B cell (primary cell): ENCODE results near the gene SIRT7. TPM values are rescaled to one million over a fixed set of nuclear protein-coding genes. Genes with fewer than 3 reads are reported as not detected.

Source experiments
- ATAC-seq: fragments of 200-7000 bp; cut with Tn5 transposase; one replicate; pipeline ENCODE4 v1.10.0; 2021; ENCODE audit warnings: low read depth, mild to moderate bottlenecking, moderate number of reproducible peaks, moderate library complexity
- CTCF ChIA-PET: fragments of 350-600 bp; sonication (Branson Sonifier 250); formaldehyde crosslinking; loops from one replicate; lab custom pipeline; 2021; ENCODE audit warnings: antibody characterized with exemption, inconsistent platforms; lab: Charles Lee
- POLR2A ChIA-PET: fragments of 350-600 bp; sonication (Branson Sonifier 250); formaldehyde crosslinking; loops from one replicate; lab custom pipeline; 2021; ENCODE audit warnings: antibody characterized with exemption; lab: Charles Lee
- DNase-seq: peaks from one replicate; pipeline ENCODE4 v3.0.0; 2013
- H2AFZ ChIP-seq: 2 replicates; pipeline ENCODE4 v1.6.1; 2012; ENCODE audit warnings: mild to moderate bottlenecking, low read depth, low read length; ENCODE audit not compliant: insufficient read depth, poor library complexity, severe bottlenecking
- H3K27ac ChIP-seq, 2 donors: 1 replicate in 1 of 2; 2 replicates in 1 of 2; pipeline ENCODE4 v1.5.1; 2012 to 2013; ENCODE audit warnings: low read length in 2 of 2, mild to moderate bottlenecking in 2 of 2, moderate library complexity in 1 of 2
- H3K27me3 ChIP-seq, 4 experiments: fragments of 200-600 bp in 1 of 4; sonication (generic) in 1 of 4; replicated peaks in 1 of 4; 1 replicate in 2 of 4; 2 replicates in 2 of 4; pipeline versions ENCODE4 v1.6.1 to v1.7.0; 2013 to 2016; ENCODE audit warnings: low read length in 3 of 4, mild to moderate bottlenecking in 2 of 4, mixed read lengths in 1 of 4, moderate library complexity in 1 of 4; ENCODE audit not compliant: insufficient read depth in 4 of 4, control insufficient read depth in 3 of 4; ENCODE audit errors: control extremely low read depth in 1 of 4
- H3K36me3 ChIP-seq, 2 experiments: replicated peaks in 1 of 2; 1 replicate in 1 of 2; 2 replicates in 1 of 2; pipeline versions ENCODE4 v1.6.1 to v1.7.1; 2013; ENCODE audit warnings: low read length in 1 of 2; ENCODE audit not compliant: insufficient read depth in 2 of 2, control insufficient read depth in 1 of 2; ENCODE audit errors: control extremely low read depth in 1 of 2, extremely low read depth in 1 of 2
- H3K4me1 ChIP-seq, 2 donors: fragments of 200-600 bp in 1 of 2; sonication (generic) in 1 of 2; 1 replicate in 1 of 2; 2 replicates in 1 of 2; pipeline versions ENCODE4 v1.5.1 to v1.6.1; 2013 to 2017; ENCODE audit warnings: low read length in 2 of 2; ENCODE audit not compliant: control insufficient read depth in 2 of 2, insufficient read depth in 2 of 2
- H3K4me2 ChIP-seq: replicated peaks from 2 replicates; pipeline ENCODE3; 2012; ENCODE audit warnings: mild to moderate bottlenecking, low read depth, low read length; ENCODE audit not compliant: poor library complexity, severe bottlenecking
- H3K4me3 ChIP-seq, 5 experiments: fragments of 200-600 bp in 1 of 5; sonication (generic) in 1 of 5; 1 replicate in 3 of 5; 2 replicates in 2 of 5; pipeline versions ENCODE4 v1.5.1 to v1.7.0; 2011 to 2016; ENCODE audit warnings: low read length in 4 of 5, mild to moderate bottlenecking in 4 of 5, low read depth in 2 of 5, control low read depth in 1 of 5, moderate library complexity in 1 of 5; ENCODE audit not compliant: insufficient read depth in 1 of 5; ENCODE audit errors: control extremely low read depth in 1 of 5, extremely low read depth in 1 of 5
- H3K79me2 ChIP-seq: fragments of 200-600 bp; sonication (generic); one replicate; pipeline ENCODE4 v1.6.0; 2016; ENCODE audit warnings: low read length; ENCODE audit not compliant: control insufficient read depth, insufficient read depth
- H3K9ac ChIP-seq: fragments of 200-600 bp; sonication (generic); 2 replicates; pipeline ENCODE4 v1.6.1; 2017; ENCODE audit warnings: mild to moderate bottlenecking, low read length, moderate library complexity
- H3K9me3 ChIP-seq, 3 donors: one replicate each; pipeline versions ENCODE4 v1.6.1 to v1.7.1; 2013; ENCODE audit warnings: low read length in 2 of 3; ENCODE audit not compliant: control insufficient read depth in 2 of 3, insufficient read depth in 1 of 3; ENCODE audit errors: control extremely low read depth in 1 of 3
- H4K20me1 ChIP-seq: 2 replicates; pipeline ENCODE4 v1.6.0; 2012; ENCODE audit warnings: mild to moderate bottlenecking, low read length; ENCODE audit not compliant: insufficient read depth, control insufficient read depth, poor library complexity, severe bottlenecking
- H3K27ac Mint-ChIP-seq: one replicate; pipeline ENCODE4 v1.8.0; 2021; ENCODE audit warnings: mixed read lengths
- H3K27me3 Mint-ChIP-seq: one replicate; pipeline ENCODE4 v1.8.0; 2021; ENCODE audit warnings: mixed read lengths
- H3K4me1 Mint-ChIP-seq: one replicate; pipeline ENCODE4 v1.8.0; 2021; ENCODE audit warnings: mixed read lengths
- H3K4me3 Mint-ChIP-seq: one replicate; pipeline ENCODE4 v1.8.0; 2021; ENCODE audit warnings: mixed read lengths
- H3K9me3 Mint-ChIP-seq: one replicate; pipeline ENCODE4 v1.8.0; 2022; ENCODE audit warnings: mixed read lengths; ENCODE audit not compliant: insufficient read depth
- EZH2 ChIP-seq: IDR thresholded peaks from 2 replicates; pipeline ENCODE4 v1.6.1; 2012; ENCODE audit warnings: borderline replicate concordance, low read depth, mild to moderate bottlenecking, moderate library complexity, low read length; ENCODE audit not compliant: insufficient read depth, poor library complexity, severe bottlenecking
- WGBS: methylation state at CpG from one replicate; pipeline ENCODE4 v1.1.5; 2013; ENCODE audit warnings: missing lambda C conversion rate; ENCODE audit not compliant: insufficient coverage; 5-methylcytosine and 5-hydroxymethylcytosine counted together
- intact Hi-C: fragments of 100-400 bp; cut with micrococcal nuclease; formaldehyde crosslinking; loops from one replicate; pipeline ENCODE4 v1.10.0; 2022
- polyA plus RNA-seq: library from polyadenylated mRNA; depleted of rRNA; stranded (reverse); fragments of >200 nt; gene quantifications from 2 replicates; pipeline ENCODE4 v1.2.3, GENCODE V29; 2012
- total RNA-seq, 2 donors: library from RNA; stranded (reverse); fragments of 120-200 nt in 1 of 2; gene quantifications; 1 replicate in 1 of 2; 2 replicates in 1 of 2; pipeline versions ENCODE4 v1.2.3 to v1.2.4, GENCODE V29; 2013 to 2022
- TF ChIP-seq, protein P1 (sequence below): fragments of 200-600 bp; IDR thresholded peaks from one replicate; pipeline ENCODE4 v1.8.0; 2022; ENCODE audit warnings: antibody characterized with exemption, mild to moderate bottlenecking

The SIRT7 gene
- total and polyA plus RNA-seq, 2 donors (not counting 1 experiment from before 2014, with no cell fraction given) = 77.2 to 82.7 TPM

DNA sequence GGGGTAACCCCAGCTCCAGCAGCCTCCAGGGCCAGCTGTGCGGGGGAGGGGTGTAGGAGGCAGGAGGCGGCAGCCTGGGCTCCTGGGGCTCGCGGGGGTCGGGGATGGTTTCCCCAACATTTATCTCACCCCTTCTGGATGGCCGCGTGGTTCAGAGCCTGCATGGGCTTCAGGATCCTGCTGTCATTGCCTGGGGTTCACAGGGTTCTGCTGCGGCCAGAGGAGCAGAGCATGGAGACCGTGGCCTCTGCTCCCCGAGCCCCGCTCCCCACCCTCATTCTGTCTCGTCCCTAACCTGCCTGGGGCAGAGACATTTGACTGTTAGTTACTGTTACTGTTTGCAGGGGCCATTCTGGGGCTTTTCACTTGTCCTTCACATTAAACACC lies 24.2 kb upstream of the SIRT7 start:
- 62% methylated on average over 6 of the region's 12 CpGs for WGBS
- H3K9me3 ChIP-seq = no peaks in the 10 kb centered on the region
- no peaks in the 10 kb centered on the region for H3K79me2 ChIP-seq
- TF ChIP-seq, protein P1, sequence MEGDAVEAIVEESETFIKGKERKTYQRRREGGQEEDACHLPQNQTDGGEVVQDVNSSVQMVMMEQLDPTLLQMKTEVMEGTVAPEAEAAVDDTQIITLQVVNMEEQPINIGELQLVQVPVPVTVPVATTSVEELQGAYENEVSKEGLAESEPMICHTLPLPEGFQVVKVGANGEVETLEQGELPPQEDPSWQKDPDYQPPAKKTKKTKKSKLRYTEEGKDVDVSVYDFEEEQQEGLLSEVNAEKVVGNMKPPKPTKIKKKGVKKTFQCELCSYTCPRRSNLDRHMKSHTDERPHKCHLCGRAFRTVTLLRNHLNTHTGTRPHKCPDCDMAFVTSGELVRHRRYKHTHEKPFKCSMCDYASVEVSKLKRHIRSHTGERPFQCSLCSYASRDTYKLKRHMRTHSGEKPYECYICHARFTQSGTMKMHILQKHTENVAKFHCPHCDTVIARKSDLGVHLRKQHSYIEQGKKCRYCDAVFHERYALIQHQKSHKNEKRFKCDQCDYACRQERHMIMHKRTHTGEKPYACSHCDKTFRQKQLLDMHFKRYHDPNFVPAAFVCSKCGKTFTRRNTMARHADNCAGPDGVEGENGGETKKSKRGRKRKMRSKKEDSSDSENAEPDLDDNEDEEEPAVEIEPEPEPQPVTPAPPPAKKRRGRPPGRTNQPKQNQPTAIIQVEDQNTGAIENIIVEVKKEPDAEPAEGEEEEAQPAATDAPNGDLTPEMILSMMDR = no peak
- no peak for TF ChIP-seq EZH2
- H3K4me1 ChIP-seq = peaks cover 5 to 12% of the 10 kb centered on the region in 2 donors
- ATAC-seq (no peak), DNase-seq (no peak)
- no peak overlapping the region for H2AFZ ChIP-seq
- no peak overlapping the region for H3K9ac ChIP-seq
- H3K27ac Mint-ChIP-seq = no peak overlapping the region
- CTCF ChIA-PET = no interaction called here
- H3K4me2 ChIP-seq = no peak overlapping the region
- H3K36me3 ChIP-seq = no peaks in the 10 kb centered on the region
- H3K27ac ChIP-seq = no peak overlapping the region
- H3K27me3 ChIP-seq = peaks cover 0 to 19% (median 2%) of the 10 kb centered on the region in 4 experiments
- no peaks in the 10 kb centered on the region for H3K9me3 Mint-ChIP-seq
- H3K4me3 ChIP-seq = no peak overlapping the region
- peaks cover 7% of the 10 kb centered on the region for H3K27me3 Mint-ChIP-seq
- peaks cover 4% of the 10 kb centered on the region for H3K4me1 Mint-ChIP-seq
- intact Hi-C loops = no loop called here
- H4K20me1 ChIP-seq = no peaks in the 10 kb centered on the region
- POLR2A ChIA-PET = no interaction called here
- no peak overlapping the region for H3K4me3 Mint-ChIP-seq

DNA sequence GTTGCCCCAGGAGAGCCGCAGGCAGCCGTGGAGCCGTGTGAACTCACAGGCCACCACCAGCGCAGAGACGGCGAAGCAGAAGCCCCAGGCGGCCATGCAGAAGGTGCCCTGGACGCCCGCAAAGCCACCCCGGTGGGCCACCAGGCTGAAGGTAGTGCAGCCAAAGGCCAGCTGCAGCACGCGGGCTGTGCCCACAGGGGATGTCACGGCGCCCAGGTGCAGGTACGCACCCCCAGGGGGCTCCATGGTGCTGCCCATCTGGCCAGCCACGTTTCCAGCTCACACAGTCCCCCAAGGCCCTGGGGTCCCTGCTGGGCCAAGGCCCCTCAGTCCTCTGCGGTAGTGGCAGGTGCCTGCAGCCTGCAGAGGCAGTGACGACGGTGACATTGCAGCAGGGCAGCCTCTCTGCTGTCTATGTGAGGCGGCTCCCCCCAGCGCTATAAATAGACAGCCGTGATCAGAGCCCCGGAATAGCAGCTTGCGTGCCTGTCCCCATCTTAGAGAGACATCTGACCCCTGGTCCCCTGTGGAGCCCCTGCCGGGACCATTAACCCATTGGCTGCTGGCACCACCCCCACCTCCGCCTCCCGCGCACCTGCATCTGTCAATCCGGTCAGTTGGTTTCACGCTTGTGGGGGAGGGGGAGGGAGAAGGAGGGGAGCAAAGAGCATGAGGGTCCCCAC lies 23.6 kb upstream of the SIRT7 start:
- Histone ChIP-seq H2AFZ (no peak overlapping the region), H4K20me1 (no peaks in the 10 kb centered on the region), H3K4me2 (no peak overlapping the region), H3K9ac (no peak overlapping the region), H3K27me3 (peaks cover 0 to 19% (median 2%) of the 10 kb centered on the region in 4 experiments), H3K79me2 (no peaks in the 10 kb centered on the region), H3K4me3 (no peak overlapping the region), H3K9me3 (no peaks in the 10 kb centered on the region), H3K27ac (no peak overlapping the region), H3K36me3 (no peaks in the 10 kb centered on the region), H3K4me1 (peaks cover 8 to 15% of the 10 kb centered on the region in 2 donors)
- Mint-ChIP-seq H3K4me3 (no peak overlapping the region), H3K4me1 (peaks cover 5% of the 10 kb centered on the region), H3K27ac (no peak overlapping the region), H3K27me3 (peaks cover 5% of the 10 kb centered on the region), H3K9me3 (no peaks in the 10 kb centered on the region)
- ChIA-PET POLR2A (no interaction called here), CTCF (no interaction called here)
- no peak for ATAC-seq
- 55% methylated on average over 27 of the region's 30 CpGs for WGBS
- DNase-seq = no peak
- TF ChIP-seq EZH2 = no peak
- TF ChIP-seq, protein P1 = no peak
- intact Hi-C loops = no loop called here
